ENCODE results near the gene COMMD2.

GRCh38 chr3:149751551-149751950, 738 bp downstream of the COMMD2 start:
- TF ChIP-seq CTCF (IDR thresholded peaks at IDR 0.05) (no peak), POLR2A (IDR thresholded peaks at IDR 0.05) (no peak)

Data from right lobe of liver (tissue), 4 donors.